Measurements from ENCODE around the gene HMCN2. TPM values are rescaled to one million over a fixed set of nuclear protein-coding genes. Genes with fewer than 3 reads are reported as not detected.
A peak's percentile ranks its signal among the peaks of the same experiment; 100 is the strongest.

Gene HMCN2
- total and polyA plus RNA-seq, 2 of the 4 experiments (the other 2 are of a cell fraction), result 0.02 TPM; not detected in 1

DNA sequence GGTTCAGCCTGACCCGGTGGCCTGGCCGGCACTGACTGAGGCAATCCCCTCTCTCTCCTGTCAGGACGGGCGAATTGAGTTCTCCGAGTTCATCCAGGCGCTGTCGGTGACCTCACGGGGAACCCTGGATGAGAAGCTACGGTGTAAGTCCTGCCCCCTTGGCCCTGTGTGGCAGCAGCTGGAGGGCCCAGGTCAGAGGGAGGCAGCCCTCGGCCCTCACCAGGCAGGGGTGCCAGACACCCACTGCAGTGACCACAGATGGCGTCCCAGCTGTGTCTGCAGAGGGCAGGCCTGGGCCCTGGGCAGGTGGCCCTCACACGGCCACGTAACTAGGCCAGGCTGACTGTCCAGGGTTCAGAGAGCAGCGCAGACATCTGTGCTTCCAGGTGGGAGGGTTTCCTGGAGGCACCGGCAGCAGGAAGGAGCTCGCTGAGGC, 45.9 kb upstream of the HMCN2 start:
- no TSS peak for BruUV-seq (replicated peaks)
- Histone ChIP-seq H3K14ac (replicated peaks; ENCODE audit: low read depth, low read length) (no peak overlapping the region), H2AK5ac (ENCODE audit: low read depth, low read length) (peak overlapping the region; percentile 20)

More for the DNA sequence above, 45.9 kb upstream of the HMCN2 start:
- Histone ChIP-seq H3K27ac (ENCODE audit: insufficient read depth, low read length) (peak overlapping the region; percentile 72; the same call in 1 of the 2 replicates), H2AK9ac (replicated peaks; ENCODE audit: low read depth, low read length, poor library complexity) (no peak overlapping the region), H3K23ac (ENCODE audit: low read depth, low read length) (no peak overlapping the region), H3K56ac (ENCODE audit: extremely low read depth, insufficient read depth, low read length) (no peak overlapping the region), H2BK20ac (ENCODE audit: low read depth, low read length) (no peak overlapping the region; the same call in 1 of the 2 replicates), H3K9me1 (ENCODE audit: insufficient read depth, low read length) (peaks cover 7% of the 10 kb centered on the region), H3K9me3 (ENCODE audit: control insufficient read depth, insufficient read depth, low read length) (no peaks in the 10 kb centered on the region), H2BK5ac (ENCODE audit: low read depth, low read length, poor library complexity, severe bottlenecking) (no peak overlapping the region), H4K8ac (ENCODE audit: low read depth in 2 of 2, low read length in 2 of 2) (no peak overlapping the region), H3K79me1 (ENCODE audit: low read depth in 1 of 2, low read length in 2 of 2) (peaks cover 17 to 62% of the 10 kb centered on the region in 2 experiments), H3K18ac (ENCODE audit: low read depth, low read length) (no peak overlapping the region; the same call in 1 of the 2 replicates), H4K5ac (ENCODE audit: low read depth, low read length) (peak overlapping the region; percentile 29; the same call in 1 of the 2 replicates), H3K9ac (ENCODE audit: low read depth, low read length) (no peak overlapping the region), H4K91ac (ENCODE audit: insufficient read depth, low read depth, low read length) (no peak overlapping the region), H2BK15ac (ENCODE audit: low read depth, low read length) (no peak overlapping the region), H3K36me3 (ENCODE audit: control insufficient read depth, insufficient read depth, low read length) (peaks cover 17% of the 10 kb centered on the region), H3K4me2 (ENCODE audit: low read depth, low read length) (no peak overlapping the region), H4K20me1 (ENCODE audit: insufficient read depth, low read length) (peaks cover 22% of the 10 kb centered on the region), H2AFZ (replicated peaks; ENCODE audit: low read length, poor library complexity) (no peak overlapping the region), H3K27me3 (ENCODE audit: control insufficient read depth, insufficient read depth, low read length) (no peaks in the 10 kb centered on the region), H3K4me1 (ENCODE audit: control insufficient read depth, insufficient read depth, low read length) (peaks cover 21% of the 10 kb centered on the region), H3K4ac (ENCODE audit: low read depth, low read length) (no peak overlapping the region), H2BK120ac (ENCODE audit: low read depth, low read length) (no peak overlapping the region), H3K4me3 (ENCODE audit: insufficient read depth, low read depth, low read length) (no peak overlapping the region)
- ATAC-seq (ENCODE audit: low read depth) (no peak), DNase-seq (no peak)
- dilution Hi-C loops (cut with HindIII; ENCODE audit: low sequenced_read_pairs, unreplicated experiment) (no loop called here), in situ Hi-C loops (cut with MboI; ENCODE audit: low sequenced_read_pairs) (no loop called here), intact Hi-C loops (cut with micrococcal nuclease) (loop anchor here (5.0 kb wide), 1 partner anchor 37 kb away; no protein-coding TSS in a partner anchor)
- ChIA-PET POLR2A (ENCODE audit: unreplicated experiment) (no interaction called here), CTCF (interaction anchor here (0.8 kb wide), 1 partner anchor 14 kb away, joined by 5 read pairs; no protein-coding TSS in a partner anchor)
- TF ChIP-seq MAFK (IDR thresholded peaks at IDR 0.05; ENCODE audit: low read depth, low read length), result no peak
- TF ChIP-seq CTCF (conservative IDR thresholded peaks at IDR 0.05; ENCODE audit: low read depth, low read length), result no peak
- no peak for TF ChIP-seq POLR2A (IDR thresholded peaks at IDR 0.05; ENCODE audit: low read depth, low read length)
- TF ChIP-seq, protein P1, sequence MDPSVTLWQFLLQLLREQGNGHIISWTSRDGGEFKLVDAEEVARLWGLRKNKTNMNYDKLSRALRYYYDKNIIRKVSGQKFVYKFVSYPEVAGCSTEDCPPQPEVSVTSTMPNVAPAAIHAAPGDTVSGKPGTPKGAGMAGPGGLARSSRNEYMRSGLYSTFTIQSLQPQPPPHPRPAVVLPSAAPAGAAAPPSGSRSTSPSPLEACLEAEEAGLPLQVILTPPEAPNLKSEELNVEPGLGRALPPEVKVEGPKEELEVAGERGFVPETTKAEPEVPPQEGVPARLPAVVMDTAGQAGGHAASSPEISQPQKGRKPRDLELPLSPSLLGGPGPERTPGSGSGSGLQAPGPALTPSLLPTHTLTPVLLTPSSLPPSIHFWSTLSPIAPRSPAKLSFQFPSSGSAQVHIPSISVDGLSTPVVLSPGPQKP (IDR thresholded peaks at IDR 0.05; ENCODE audit: borderline replicate concordance, low read depth, low read length), result no peak
- no peak for TF ChIP-seq RAD21 (IDR thresholded peaks at IDR 0.05; ENCODE audit: low read length)
- TF ChIP-seq, protein P2, sequence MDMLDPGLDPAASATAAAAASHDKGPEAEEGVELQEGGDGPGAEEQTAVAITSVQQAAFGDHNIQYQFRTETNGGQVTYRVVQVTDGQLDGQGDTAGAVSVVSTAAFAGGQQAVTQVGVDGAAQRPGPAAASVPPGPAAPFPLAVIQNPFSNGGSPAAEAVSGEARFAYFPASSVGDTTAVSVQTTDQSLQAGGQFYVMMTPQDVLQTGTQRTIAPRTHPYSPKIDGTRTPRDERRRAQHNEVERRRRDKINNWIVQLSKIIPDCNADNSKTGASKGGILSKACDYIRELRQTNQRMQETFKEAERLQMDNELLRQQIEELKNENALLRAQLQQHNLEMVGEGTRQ (IDR thresholded peaks at IDR 0.05; ENCODE audit: low read depth, low read length), result no peak
- no peak for TF ChIP-seq CHD1 (IDR thresholded peaks at IDR 0.05; ENCODE audit: low read depth, low read length)
- no peak for TF ChIP-seq RFX5 (IDR thresholded peaks at IDR 0.05; ENCODE audit: low read depth, low read length)
- TF ChIP-seq CEBPB (IDR thresholded peaks at IDR 0.05; ENCODE audit: low read depth, low read length), result no peak
- no peak for TF ChIP-seq RCOR1 (IDR thresholded peaks at IDR 0.05; ENCODE audit: insufficient replicate concordance, low read length)
- WGBS, 2 experiments (ENCODE audit: extremely low coverage in 2 of 2, insufficient read length in 1 of 2), result 51% methylated on average over 6 of the region's 16 CpGs; no CpG with 5 or more reads in 1 of the 2 experiments
